Subcutaneous abdominal adipose tissue (tissue), 5 donors: ENCODE measurements around the gene BLOC1S5.

ENCODE experiments used
- H3K27ac ChIP-seq: one replicate; pipeline ENCODE4 v1.7.0; 2013; ENCODE audit warnings: low read depth, mild to moderate bottlenecking, inconsistent platforms, low read length, moderate library complexity
- H3K27me3 ChIP-seq, 5 donors: one replicate each; pipeline ENCODE4 v1.7.0; 2013; ENCODE audit warnings: low read length in 5 of 5, inconsistent platforms in 1 of 5; ENCODE audit not compliant: control insufficient read depth in 5 of 5, insufficient read depth in 4 of 5
- H3K36me3 ChIP-seq, 5 donors: one replicate each; pipeline ENCODE4 v1.7.0; 2013; ENCODE audit warnings: low read length in 5 of 5; ENCODE audit not compliant: control insufficient read depth in 5 of 5, insufficient read depth in 5 of 5
- H3K4me1 ChIP-seq, 5 donors: one replicate each; pipeline ENCODE4 v1.7.0; 2013; ENCODE audit warnings: low read length in 5 of 5, mild to moderate bottlenecking in 3 of 5, moderate library complexity in 1 of 5; ENCODE audit not compliant: control insufficient read depth in 5 of 5, insufficient read depth in 5 of 5
- H3K4me3 ChIP-seq, 5 donors: one replicate each; pipeline ENCODE4 v1.7.0; 2013; ENCODE audit warnings: low read length in 5 of 5, low read depth in 1 of 5
- H3K9ac ChIP-seq, 5 donors: one replicate each; pipeline ENCODE4 v1.7.0; 2013; ENCODE audit warnings: low read length in 5 of 5, mild to moderate bottlenecking in 4 of 5, moderate library complexity in 3 of 5
- H3K9me3 ChIP-seq, 5 donors: one replicate each; pipeline ENCODE4 v1.7.0; 2013; ENCODE audit warnings: low read length in 5 of 5; ENCODE audit not compliant: control insufficient read depth in 5 of 5
- donor health status: healthy.
- donor health status: healthy.
- donor health status: healthy.
- donor health status: healthy.
- donor health status: healthy.

The BLOC1S5 gene

GRCh38 chr6:8102122-8102958 lies 38.2 kb upstream of the BLOC1S5 start, which contains the start of gene EEF1E1:
Gene EEF1E1 (minus strand): TSS chr6:8102548. CDS start chr6:8102521, 27 bp downstream.
- Histone ChIP-seq H3K4me1 (peaks cover 5 to 13% (median 10%) of the 10 kb centered on the region in 5 donors), H3K27ac (peak within 1 kb of the TSS; percentile 9), H3K36me3 (no peaks in the 10 kb centered on the region), H3K9ac (peak within 1 kb of the TSS; percentile 28 to 88 (median 71)), H3K4me3 (peak within 1 kb of the TSS; percentile 79 to 96 (median 92)), H3K9me3 (no peaks in the 10 kb centered on the region), H3K27me3 (no peaks in the 10 kb centered on the region)

- Histone ChIP-seq H3K36me3 (peaks cover 8 to 17% (median 10%) of the 10 kb centered on the region in 5 donors), H3K27ac (no peak overlapping the region), H3K9me3 (no peaks in the 10 kb centered on the region), H3K4me1 (peaks cover 5 to 13% (median 10%) of the 10 kb centered on the region in 5 donors), H3K4me3 (no peak overlapping the region), H3K27me3 (no peaks in the 10 kb centered on the region), H3K9ac (no peak overlapping the region)
Observed at GRCh38 chr6:8100159-8100854, 36.1 kb upstream of the BLOC1S5 start.

GRCh38 chr6:8090650-8091049 lies 26.5 kb upstream of the BLOC1S5 start:
- Histone ChIP-seq H3K4me1 (no peaks in the 10 kb centered on the region), H3K27me3 (no peaks in the 10 kb centered on the region), H3K9me3 (no peaks in the 10 kb centered on the region), H3K9ac (no peak overlapping the region), H3K36me3 (peaks cover 19 to 41% (median 31%) of the 10 kb centered on the region in 5 donors), H3K4me3 (no peak overlapping the region), H3K27ac (no peak overlapping the region)

GRCh38 chr6:8088886-8089285 lies 24.7 kb upstream of the BLOC1S5 start:
- Histone ChIP-seq H3K4me3 (no peak overlapping the region), H3K9ac (no peak overlapping the region), H3K36me3 (peaks cover 18 to 32% (median 23%) of the 10 kb centered on the region in 5 donors), H3K27me3 (no peaks in the 10 kb centered on the region), H3K4me1 (peaks cover 0 to 4% (median 0%) of the 10 kb centered on the region in 5 donors), H3K9me3 (no peaks in the 10 kb centered on the region), H3K27ac (no peak overlapping the region)

- Histone ChIP-seq H3K9ac (no peak overlapping the region), H3K4me3 (no peak overlapping the region), H3K4me1 (peaks cover 0 to 4% (median 0%) of the 10 kb centered on the region in 5 donors), H3K36me3 (peaks cover 19 to 32% (median 22%) of the 10 kb centered on the region in 5 donors), H3K27me3 (no peaks in the 10 kb centered on the region), H3K27ac (no peak overlapping the region), H3K9me3 (no peaks in the 10 kb centered on the region)
Observed at GRCh38 chr6:8087870-8088754, 23.9 kb upstream of the BLOC1S5 start.

GRCh38 chr6:8086755-8087306 lies 22.6 kb upstream of the BLOC1S5 start:
- H3K4me1 ChIP-seq: peaks cover 0 to 4% (median 2%) of the 10 kb centered on the region in 5 donors
- H3K36me3 ChIP-seq: peaks cover 19 to 32% (median 22%) of the 10 kb centered on the region in 5 donors
- H3K27ac ChIP-seq: no peak overlapping the region
- H3K9me3 ChIP-seq: no peaks in the 10 kb centered on the region
- H3K27me3 ChIP-seq: no peaks in the 10 kb centered on the region
- no peak overlapping the region for H3K9ac ChIP-seq
- no peak overlapping the region for H3K4me3 ChIP-seq

- no peak overlapping the region for H3K27ac ChIP-seq
- H3K9ac ChIP-seq: no peak overlapping the region
- H3K36me3 ChIP-seq: peaks cover 14 to 32% (median 24%) of the 10 kb centered on the region in 5 donors
- peaks cover 0 to 8% (median 2%) of the 10 kb centered on the region in 5 donors for H3K4me1 ChIP-seq
- H3K27me3 ChIP-seq: no peaks in the 10 kb centered on the region
- no peaks in the 10 kb centered on the region for H3K9me3 ChIP-seq
- H3K4me3 ChIP-seq: no peak overlapping the region
Observed at GRCh38 chr6:8085053-8085511, 20.9 kb upstream of the BLOC1S5 start.

GRCh38 chr6:8084586-8084985 lies 20.4 kb upstream of the BLOC1S5 start:
- Histone ChIP-seq H3K9ac (no peak overlapping the region), H3K27ac (no peak overlapping the region), H3K4me3 (no peak overlapping the region), H3K9me3 (no peaks in the 10 kb centered on the region), H3K4me1 (peaks cover 0 to 8% (median 2%) of the 10 kb centered on the region in 5 donors), H3K36me3 (peaks cover 14 to 30% (median 23%) of the 10 kb centered on the region in 5 donors), H3K27me3 (no peaks in the 10 kb centered on the region)
